T-helper 1 cell (primary cell): ENCODE results near the gene LBHD2.

Experiments used
- DNase-seq, 5 donors: peaks; one replicate each; pipeline ENCODE4 v3.0.0-alpha.2; 2012 to 2020

Gene LBHD2

DNA sequence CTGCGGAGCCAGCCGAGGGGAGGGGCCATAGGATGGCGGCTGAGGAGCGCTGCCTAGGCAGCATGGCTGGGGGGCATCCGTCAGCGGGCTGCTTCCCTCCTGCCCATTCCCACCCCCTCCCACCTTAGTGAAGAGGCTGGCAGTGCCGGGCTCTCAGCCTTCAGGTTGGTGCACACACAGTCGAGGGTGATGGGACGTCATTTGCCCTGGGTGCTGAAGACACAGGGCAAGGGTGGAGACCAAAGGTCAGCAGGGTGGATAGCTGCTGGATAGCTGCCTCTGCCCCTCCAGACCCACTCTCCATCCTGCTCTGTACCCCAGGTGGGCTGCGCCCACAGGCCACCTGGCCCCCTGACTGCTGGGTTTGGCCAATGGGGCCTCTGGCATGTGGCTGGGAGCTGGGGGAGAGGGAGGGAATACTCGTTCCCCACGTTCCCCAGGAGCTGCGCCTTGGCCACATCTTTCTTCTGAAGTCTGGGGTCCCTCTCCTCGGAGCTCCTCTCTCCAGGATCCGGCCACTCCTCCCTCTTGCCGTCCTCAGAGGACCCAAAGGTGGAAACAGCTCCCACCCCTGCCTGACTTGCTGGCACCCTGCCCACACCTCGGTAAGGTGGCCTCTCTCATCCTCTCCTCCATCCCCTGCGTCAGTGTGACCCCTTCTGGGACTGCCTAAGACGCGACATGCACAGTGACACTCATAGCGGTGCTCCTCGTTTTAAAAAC is 15.5 kb upstream of the LBHD2 start:
- no peak for DNase-seq

DNA sequence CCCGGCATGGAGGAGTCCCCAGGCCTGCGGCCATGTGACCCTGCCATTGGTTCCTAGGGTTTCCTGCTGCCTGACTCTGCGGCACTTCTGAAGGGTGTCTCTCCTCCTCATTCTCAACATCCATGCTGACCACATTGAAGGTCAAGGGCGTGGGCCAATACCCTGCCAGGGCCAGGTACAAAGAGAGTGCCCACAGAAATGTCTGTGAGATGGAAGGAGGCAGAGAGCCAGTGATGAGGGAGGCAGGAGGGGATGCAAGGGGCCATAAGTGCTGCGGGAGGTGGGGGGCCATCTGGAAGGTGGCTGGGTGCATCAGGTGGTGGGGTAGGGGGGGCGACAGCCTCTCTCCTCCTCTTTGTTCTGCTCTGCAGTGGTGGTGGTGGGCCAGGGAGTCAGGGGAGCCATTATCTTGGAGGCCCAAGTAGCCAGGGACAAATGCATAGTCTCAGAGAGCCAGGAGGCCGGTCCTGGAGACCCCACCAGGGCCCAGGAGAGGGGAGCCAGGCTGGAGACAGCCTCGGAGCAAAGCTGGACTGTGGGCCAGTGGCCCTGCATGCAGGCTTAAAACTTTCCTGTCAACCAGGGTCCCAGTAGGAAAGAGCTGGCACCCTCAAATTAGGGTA is 13.6 kb upstream of the LBHD2 start:
- no peak for DNase-seq

DNA sequence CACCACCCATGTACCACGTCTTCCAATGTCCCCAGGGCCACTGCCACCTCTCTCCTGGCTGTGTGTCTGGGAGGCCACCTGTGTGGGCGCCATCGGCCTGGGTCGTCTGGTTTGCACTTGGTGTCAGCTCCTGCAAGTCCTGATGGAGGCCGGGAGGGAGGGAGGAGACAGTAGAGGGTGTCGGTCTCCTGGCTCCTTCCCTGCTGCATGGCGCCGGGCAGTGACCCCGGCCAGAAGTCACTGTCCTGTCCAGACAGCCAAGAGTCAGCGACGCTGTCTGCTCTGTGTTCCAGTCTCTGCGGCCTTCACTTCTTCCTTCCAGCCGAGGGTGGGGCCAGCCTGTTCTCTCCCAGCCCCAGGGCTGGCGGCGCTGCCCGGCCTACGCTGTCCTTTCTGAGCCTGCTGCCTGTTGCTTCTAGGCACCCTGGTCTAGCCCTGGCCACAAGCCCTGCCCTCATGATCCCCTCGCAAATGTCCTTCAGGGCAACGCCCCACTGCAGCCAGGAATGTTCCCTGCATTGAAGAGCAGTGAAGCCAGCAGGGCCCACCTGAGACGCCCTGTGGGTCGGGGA is 13.0 kb upstream of the LBHD2 start:
- no peak for DNase-seq

DNA sequence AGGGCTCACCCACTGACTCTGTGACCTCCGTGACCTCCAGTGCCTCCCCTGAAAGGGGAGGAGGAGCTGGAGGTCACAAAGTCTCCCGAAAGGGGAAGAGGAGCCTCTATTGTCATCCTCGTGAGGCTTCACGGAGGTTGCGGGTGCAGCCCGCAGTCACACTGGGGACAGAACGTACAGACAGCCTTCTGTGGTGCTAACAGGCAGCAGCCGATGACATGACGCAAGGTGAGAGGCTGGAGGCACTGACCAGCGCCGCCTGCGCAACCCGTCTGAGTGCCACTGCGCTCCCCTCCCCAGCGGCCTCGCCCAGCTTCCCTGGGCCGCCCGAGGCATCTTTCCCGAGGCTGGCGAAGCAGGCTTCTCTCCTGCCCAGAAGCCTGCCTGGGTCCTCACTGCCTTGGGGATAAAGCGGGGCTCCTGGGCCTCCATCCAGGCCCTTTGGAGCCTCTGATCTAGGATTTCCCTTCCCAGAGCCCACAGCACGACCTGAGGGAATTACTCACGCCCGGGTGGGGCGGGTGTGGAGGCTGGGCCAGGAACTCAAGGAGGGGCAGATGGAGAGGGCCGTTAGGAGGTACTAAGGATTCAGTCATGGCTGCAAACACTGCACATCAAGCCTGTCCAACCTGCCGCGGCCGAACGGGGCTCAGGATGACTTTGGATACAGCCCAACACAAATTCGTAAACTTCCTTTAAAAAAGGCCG is 12.3 kb upstream of the LBHD2 start:
- no peak for DNase-seq

DNA sequence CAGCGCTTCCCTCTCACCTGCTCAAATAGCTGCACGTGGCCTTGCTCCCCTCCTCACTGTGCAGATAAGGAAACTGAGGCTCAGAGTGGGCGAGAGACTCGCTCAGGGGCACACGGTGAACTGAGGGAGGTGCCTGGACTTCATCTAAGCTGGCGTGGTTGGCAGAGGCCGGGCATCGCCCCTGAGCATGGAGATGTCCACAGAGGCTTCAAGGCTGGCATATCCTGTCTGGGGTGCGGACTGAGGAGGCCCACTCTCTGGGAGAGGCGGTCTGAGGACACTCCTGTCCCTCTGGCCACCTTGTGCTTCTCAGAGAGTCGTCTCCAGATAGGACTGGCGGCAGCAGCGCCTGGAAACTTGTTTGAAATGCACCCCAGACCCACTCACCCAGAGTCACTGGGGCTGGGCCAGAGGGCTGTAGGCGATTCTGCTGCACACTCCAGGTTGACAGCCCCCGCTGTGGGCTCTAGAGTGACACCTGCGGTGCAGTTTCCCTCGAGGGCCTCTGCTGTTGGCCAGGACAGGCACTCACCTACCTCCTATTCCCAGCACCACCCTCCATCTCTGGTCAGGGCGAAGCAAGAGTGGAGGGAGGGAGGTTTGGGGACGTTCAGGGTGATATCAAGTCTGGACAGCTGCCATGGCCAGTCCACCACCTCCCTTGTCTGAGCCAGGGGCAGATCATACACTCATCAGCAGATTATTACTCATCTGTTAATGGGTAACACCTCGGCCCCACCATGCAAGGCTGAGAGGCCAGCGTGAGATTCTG is 11.2 kb upstream of the LBHD2 start:
- no peak for DNase-seq

DNA sequence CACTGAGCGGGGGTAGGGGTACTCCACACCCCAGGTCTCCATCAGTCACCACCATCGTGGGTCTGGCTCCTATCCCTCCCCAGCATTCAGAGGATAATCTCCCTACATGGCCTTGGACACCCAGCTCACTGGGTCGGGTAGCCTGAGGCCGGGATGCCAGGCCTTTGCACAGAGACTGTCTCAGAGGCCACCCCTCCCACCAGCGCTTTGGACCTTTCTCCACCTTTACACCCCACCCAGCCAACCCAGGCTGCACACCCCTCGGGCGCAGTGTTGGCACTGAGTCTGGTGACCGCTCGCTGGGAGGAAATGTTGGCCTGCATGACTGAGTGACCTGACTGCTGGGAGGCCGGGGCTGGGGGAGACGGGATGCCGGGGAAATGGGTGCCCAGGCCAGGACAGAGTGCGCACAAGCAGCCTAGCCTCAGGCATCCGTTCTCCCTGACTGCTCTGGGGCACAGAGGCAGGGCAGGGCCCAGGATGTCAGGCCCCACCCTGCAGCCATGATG is 10.6 kb upstream of the LBHD2 start:
- no peak for DNase-seq

DNA sequence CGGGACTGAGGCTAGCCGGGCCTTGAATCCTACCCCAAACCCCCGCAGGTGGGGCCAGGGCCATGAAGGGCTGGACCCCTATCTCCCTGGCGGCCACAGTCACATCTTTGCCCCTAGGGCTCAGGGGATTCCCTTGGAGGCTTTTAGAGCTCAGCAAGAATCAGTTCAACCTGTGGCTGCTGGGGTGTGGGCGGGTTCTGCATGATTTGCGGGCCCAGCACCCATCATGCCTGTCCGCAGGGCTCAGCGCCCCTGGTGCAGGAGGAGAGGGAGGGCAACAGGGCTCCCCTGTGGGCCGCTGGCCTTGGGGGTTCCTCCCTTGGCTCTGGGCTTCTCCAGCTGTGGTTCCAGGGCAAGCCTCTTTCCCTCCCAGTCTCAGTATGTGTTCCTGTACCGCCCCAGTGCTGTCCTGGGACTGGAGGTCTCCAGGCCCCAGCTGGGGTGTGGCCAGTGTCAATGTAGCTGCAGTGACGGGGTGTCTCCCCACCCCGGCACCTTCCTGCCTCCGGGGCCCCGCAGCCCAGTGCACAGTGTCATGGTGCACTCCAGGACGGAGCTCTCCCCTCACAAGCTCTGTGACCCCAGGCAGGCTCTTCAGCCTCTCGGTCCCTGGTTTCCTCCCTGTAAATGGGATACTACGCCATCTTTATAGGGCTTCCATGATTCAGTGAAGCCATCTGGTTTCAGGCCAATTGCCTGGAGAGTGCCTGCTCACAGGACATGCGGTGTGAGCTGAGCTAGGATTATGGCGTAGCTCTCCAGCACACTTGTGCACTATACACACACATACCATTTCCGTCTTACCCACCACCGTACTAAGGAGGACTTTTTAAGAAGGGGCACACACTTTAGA is 9.9 kb upstream of the LBHD2 start:
- DNase-seq, result no peak

DNA sequence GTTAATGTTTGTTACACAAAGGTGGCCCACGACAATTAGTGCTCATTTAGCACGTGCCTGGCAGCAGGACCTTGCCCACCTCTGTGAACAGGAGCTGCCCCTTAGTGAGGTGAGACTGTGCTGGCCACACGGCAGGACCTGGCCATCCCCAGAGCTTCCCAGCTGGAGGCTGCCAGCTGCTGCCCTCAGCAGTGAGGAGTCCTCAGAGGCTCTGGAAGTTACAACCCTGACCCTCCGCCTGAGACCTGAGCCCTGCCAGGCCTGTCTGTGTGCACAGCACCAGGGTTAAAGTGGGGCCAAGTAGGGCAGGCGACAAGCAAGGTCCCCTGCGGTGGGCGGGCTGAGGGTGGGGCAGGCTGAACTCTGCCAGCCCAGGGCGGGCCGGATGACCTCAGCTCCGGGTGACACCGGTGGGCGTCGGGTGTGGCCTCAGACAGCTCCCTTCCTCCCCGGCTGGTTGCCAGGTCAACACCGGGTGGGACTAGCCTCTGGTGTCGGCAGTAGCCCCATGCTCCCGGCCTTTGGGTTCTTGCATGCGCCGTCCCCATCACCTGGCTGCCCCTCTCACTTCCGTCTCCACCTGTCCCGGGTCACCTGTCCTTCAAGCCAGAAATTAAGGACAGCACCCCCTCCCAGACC is 9.2 kb upstream of the LBHD2 start:
- no peak for DNase-seq

DNA sequence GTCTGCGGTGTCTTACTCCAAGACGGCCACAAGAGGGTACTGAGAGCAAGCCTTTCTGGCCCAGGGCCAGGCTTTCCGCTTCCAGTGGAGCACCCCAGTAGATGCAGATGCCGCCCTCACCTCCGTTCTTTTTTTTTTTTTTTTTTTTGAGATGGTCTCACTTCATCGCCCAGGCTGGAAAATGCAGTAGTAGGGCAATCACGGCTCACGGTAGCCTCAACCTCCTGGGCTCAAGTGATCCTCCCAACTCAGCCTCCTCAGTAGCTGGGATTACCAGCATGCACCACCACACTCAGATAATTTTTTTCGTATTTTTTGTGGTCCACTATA is 5.6 kb upstream of the LBHD2 start:
- peak; percentile 54 to 76 (median 74) for DNase-seq

DNA sequence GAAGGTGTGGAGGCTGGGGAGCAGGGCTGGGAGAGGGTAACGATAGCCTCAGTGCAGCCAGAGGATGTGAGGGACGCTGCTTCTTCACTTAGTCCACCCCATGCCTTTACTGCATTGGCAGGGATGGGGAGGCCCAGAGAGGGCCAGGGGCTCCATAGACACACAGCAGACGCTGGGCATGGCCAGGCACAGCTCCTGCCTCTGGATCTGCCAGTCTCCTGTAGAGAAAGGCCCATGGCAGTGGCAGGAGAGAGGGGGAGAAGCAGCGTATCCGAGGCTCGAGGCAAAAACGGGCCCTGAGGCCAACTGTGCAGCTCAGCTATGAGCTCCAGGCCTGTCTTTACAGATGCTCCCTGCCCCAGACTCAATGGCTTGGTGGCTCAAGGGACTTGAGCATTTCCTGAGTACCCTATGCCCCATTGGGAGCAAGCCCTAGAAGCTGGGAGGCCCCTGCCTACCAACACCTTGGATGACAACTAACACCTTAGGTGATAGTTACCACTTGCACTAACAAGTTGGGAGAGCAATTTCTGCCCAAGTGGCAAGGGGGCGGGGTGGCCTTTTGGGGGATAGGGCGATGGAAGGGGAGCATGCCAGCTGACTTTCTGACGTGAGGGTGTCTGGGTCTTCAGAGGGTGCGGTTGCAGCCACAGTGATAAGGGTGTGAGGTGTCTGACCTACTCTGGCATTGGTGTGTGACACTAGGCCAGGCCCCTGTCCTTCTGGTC is 5.0 kb upstream of the LBHD2 start:
- DNase-seq, result no peak

DNA sequence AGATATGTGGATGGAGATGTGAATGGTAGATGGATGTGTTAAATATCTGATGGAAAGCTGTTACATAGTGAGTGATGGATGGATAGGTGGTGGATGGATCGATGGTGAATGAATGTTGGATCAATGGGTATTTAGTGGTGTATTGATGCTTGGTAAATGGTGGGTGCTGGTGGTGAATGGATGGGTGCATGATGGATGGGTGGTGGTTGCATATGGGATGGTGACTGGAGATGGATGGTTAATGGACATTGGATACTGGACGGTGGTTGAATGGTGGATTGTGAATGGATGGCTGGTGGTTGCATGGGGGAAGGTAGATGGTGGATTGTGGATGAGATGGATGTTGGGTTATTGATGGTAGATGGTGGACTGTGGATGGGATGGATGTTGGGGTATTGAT is 2.1 kb upstream of the LBHD2 start:
- no peak for DNase-seq

DNA sequence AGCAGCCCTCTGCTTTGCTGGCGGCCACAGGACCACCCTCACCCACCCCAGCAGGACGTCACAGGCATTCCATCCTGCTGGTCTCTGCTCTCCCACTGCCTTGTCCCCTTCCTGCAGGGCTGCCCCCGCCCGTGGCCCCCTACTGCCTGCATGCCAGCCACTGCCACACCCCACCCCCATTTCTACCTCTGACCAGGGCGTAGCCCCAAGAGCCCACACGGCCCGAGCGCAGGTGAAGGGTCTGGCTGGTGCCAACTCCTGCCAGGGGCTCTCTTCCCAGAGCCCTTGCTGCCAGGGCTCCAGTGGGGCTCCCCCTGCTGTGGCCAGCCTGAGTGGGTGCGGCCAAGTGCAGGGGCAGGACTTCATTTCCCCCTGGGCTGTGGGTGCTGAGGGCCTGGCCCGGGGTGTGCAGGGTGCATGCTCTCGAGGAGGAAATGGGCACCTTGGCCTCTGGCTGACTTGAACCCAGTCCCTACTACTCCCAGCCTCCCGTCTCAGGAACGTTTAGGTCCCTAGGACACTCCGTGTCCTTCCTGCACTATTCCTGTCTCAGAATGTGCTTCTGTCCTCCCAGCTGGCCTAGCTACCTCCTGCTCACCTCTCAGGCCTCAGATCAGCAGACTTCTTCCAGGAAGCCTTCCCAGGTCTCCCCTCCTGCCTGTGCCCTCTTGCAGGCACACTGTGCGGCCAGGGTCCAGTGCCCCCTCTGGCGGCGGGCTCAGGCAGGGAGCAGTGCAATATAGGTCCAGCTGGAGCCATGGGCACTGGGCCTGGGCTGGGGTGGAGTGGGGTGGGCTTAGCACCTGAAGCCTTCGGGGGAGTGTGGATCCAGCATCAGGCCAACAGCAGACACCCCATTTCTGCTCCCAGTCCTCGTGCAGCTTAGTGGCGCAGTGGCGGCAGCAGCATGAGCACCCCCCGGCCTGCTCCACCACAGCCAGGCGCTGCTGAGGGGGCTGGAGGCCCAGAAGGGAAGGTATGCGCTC is 1.4 kb downstream of the LBHD2 start:
- DNase-seq, result no peak

DNA sequence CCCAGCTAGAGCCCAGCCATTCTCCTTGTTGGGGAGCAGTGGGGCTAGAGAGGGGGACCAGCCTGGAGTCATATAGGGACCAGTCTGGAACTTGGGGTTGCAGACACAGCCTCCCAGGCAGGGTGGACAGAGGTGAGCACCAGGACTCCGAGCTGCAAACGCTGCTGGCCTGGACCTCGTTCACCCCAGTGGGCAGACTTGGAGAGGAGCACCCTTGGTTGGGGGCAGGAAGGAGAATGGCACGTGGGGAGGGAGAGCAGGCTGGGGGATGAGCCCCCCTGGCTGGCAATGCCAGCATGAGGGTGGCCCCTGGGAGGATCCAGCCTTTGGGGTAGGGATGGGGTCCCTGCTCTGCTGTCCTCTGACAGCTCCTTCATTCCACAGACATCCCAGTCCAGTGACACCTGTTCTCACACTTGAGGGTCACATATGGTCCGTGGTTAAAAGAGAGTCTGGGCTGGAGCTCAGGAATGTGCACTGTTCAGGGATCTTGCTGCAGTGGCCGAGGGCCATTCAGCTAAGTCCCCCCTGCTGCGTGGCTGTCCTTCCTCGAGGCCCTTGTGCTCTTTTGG is 2.8 kb downstream of the LBHD2 start:
- DNase-seq, result no peak

DNA sequence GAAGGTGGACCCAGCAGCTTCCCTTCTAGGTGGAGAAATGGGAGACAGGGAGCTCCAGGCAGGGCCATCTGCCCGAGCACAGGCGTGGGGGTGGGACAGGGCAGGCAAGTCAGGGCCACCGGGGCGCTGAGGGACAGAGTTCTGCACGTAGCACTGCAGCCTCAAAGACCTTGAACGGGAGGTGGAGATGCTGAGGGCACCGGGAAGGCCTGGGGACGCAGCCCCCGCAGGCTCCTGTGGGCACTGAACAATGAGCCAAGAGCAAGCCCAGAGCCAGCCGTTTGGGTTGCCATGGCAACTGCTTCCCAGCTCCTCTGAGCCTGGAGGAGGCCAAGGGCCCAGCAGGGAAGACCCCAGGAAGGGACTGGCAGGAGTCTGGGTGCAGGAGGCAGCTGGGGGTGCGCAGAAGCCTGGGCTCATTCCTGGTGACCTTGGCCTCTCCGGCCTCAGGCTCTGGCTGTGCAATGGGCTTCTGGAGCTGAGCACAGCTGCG is 3.4 kb downstream of the LBHD2 start:
- DNase-seq, result peak in 1 of 5 donors; percentile 4

DNA sequence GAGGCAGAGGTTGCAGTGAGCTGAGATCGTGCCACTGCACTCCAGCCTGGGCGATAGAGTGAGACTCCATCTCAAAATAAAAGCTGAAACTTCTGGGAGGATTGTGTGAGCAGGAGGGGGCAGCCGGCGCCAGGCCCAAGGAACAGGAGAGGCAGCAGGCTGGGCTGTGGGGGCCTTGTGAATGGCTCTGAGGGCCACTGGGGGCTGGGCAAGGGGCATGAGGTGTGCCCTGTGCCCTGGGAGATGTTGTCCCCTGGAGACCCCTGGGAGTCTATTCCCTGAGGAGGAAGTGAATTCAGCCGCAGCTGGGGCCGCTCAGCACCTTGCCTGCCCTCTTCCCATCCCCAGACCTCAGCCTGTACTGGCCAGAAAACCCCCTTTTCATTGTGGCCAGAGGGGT is 4.9 kb downstream of the LBHD2 start:
- no peak for DNase-seq

DNA sequence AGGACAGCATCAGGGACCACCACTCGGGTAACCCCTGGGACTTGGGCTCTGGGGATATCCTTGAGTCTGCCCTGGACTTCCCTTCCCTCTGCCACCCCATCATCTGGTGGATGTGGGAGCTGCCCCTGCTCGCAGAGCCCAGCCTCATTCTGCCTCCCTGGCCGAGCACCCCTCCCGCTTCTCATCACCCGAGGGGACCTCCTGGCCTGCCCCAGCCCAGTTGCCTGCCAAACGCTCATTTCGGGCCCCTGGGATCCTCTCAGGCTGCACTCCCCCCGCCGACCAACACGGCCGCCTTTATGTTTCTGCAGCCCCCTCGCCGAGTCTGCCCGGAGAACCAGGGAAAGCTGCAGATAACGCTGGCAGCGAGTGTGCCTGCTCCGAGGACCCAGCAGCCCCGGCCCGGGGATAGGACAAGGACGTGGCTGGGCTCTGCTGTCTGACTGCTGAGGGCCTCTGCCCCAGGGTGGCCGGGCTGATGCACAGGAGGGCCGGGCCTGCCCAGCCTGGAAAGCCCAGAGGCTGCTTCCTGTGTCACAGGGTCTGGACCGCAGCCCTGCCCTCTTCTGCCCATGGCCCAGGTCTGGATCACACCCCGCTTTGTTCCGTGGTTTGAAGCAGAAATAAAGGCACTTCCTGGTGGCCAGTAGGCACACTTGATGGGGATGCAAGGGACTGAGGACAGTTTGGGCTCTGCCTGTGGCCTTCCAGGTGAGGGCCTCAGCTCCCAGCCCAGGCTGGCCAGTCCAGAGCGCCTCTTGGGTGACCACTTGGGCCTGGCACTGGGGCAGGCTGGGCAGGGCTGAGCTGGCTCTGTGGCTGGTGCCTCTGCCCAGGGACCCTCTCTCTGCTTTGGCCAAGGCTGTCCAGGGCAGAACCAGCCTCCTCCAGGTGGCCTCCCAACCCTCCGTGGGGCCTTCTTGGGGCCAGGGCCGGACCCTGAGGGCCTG is 5.7 kb downstream of the LBHD2 start:
- no peak for DNase-seq

DNA sequence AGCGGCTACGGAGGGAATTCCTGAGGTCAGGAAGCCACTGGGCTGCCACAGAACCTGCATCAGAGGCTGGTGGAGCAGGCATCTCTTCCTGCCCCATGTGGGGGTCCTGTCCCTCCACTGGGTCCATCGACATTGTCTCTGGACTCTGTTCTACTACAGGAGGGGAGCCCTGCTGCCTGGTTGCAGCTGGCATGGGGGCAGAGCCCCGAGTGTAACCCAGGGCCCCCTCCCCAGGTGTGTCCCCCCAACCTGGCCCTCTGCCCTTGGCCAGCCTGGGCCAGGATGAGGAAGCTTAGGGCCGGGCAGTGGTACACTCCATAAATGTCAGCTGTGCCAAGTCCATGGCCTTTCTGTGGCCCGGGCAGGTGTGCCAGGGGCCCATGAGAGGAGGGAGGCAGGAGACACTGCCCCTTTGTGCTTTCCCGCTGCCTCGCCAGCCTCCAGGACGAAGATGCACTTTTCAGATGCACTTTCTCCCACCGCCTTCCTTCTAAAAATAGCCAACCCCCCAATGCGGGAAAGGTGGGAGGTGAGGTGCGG is 6.5 kb downstream of the LBHD2 start:
- DNase-seq, result no peak
